GM12873 (cell line): Measurements from ENCODE around the gene FEM1A.

Experiments
- TF ChIP-seq, protein P1 (sequence below): IDR thresholded peaks from 2 replicates; pipeline ENCODE4 v1.5.1; 2012; ENCODE audit warnings: low read depth, mild to moderate bottlenecking, moderate library complexity, low read length, control low read depth; ENCODE audit not compliant: insufficient read depth; ENCODE audit errors: missing control alignments

FEM1A gene

DNA sequence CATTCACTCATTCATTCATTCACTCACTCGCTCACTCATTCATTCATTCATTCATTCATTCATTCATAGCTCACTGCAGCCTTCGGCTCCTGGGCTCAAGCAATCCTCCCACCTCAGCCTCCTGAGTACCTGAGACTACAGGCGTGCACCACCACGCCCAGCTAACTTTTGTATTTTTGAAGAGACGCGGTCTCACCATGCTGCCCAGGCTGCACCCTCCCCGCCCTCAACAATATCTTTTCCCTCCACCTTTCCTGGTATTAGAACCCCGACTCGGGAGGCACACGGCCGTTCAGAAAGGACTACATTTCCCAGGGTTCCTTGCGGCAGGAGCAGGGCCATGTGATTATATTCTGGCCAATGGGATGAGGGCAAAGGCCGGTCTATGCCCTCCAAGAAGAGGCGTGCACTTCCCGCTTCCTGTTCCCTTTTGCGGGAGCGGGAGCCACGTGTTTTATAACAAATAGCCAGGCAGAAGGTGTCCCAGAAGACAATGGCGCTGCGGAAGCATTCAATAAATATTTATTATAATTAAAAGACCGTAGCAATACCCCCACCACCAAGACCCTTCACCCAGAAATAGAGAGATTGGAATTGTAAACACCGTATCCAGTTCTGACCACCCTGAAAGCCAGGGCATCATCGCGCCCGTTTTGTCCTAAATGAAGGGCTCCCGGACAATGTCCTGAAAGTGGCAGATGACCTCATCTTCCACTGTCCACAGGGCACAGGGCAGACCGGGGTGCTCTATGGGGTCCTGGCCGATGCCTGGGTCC lies 24.1 kb downstream of the FEM1A start:
- TF ChIP-seq, protein P1, sequence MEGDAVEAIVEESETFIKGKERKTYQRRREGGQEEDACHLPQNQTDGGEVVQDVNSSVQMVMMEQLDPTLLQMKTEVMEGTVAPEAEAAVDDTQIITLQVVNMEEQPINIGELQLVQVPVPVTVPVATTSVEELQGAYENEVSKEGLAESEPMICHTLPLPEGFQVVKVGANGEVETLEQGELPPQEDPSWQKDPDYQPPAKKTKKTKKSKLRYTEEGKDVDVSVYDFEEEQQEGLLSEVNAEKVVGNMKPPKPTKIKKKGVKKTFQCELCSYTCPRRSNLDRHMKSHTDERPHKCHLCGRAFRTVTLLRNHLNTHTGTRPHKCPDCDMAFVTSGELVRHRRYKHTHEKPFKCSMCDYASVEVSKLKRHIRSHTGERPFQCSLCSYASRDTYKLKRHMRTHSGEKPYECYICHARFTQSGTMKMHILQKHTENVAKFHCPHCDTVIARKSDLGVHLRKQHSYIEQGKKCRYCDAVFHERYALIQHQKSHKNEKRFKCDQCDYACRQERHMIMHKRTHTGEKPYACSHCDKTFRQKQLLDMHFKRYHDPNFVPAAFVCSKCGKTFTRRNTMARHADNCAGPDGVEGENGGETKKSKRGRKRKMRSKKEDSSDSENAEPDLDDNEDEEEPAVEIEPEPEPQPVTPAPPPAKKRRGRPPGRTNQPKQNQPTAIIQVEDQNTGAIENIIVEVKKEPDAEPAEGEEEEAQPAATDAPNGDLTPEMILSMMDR: no peak

GRCh38 chr19:4816202-4816949 lies 24.8 kb downstream of the FEM1A start:
- TF ChIP-seq, protein P1: no peak

DNA sequence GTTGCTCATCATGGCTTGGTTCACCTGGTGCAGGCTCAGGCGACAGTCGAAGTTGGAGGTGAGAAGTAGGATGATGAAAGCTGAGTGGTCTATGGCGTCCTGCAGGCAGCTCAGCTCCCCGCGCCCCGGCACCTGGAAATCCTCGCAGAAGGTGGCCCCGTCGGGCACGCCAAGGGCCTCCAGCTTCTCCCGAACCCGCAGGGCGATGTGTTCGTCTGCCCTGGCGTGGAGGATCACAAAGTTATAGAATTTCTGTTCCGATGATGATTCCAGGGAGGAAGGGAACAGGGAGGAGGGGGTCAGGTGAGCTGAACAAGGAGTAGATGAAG lies 25.4 kb downstream of the FEM1A start:
- TF ChIP-seq, protein P1: no peak

DNA sequence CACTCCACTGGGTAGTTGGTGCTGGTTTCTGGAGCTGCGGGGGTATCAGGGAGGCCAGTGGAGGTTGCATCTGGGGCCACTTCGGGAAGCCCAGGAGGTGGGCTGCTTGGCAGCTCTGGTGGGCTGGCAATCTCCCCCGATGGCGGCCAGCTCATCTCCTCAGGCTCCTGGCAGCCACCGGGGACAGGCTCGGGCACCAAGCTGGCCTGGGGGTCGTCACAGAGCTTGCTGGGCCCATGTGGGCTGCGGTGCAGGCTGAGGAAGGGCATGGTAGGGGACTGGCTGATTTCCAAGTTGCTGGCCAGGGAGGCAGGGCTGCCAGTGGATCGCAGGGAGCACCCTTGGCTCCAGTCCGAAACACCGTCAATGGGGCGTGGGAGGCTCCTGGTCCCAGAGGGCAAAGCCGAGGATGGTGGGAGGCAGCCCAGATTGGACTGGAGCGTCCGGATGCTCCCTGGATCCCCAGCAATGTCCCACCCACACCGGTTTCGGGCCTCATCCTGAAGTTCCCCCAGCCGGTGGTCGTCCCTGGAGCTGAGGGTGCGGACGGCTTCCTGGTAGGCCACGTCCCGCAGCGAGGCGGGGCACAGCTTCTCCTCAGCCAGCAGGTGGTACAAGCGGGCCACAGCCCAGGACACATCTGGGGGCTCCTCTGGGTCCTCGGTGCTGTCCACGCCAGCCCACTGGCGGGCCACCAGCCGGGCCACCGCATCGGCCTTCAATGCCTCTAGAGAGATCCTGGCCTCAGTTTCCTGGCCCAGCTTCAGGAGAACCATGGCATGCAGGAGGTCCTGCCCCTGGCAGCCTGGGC lies 26.1 kb downstream of the FEM1A start:
- TF ChIP-seq, protein P1: no peak

DNA sequence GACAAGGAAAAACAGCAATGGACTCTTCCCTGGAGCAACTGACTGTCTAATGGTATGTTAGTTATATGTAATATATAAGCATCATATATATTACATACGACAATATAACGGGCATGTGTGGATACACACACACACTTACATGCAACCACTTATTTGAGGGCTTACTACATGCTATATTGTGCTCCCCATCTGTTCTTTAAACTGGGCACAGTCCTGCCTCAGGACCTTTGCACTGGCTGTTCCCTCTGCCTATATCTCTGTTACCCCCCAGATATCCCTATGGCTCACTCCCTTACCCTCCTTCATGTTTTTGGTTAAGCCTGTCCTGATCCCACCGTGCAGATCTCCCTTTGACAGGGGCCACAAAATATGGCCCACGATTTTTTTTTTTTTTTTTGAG lies 29.7 kb downstream of the FEM1A start:
- TF ChIP-seq, protein P1: no peak

- TF ChIP-seq, protein P1: no peak
Observed at GRCh38 chr19:4823577-4823976, 32.0 kb downstream of the FEM1A start.
